SK-N-SH (cell line): ENCODE data around the gene PLCZ1. TPM values are rescaled to one million over a fixed set of nuclear protein-coding genes. Genes with fewer than 3 reads are reported as not detected.

Experiments used
- CTCF ChIA-PET: fragments of 300-600, 350-600 bp; formaldehyde crosslinking; extraction: SDS; loops from one replicate; lab custom pipeline; 2021; lab: Yijun Ruan, JAX
- POLR2A ChIA-PET: fragments of 350-600 bp; sonication (Branson Sonifier 250); formaldehyde crosslinking; extraction: SDS; loops from one replicate; lab custom pipeline; 2020; ENCODE audit warnings: antibody characterized with exemption, inconsistent platforms; lab: Yijun Ruan, JAX
- DNase-seq: peaks from one replicate; pipeline ENCODE4 v3.0.0; 2012
- H2AFZ ChIP-seq: fragments of 200-600 bp; sonication (generic); 2 replicates; pipeline ENCODE4 v1.8.1; 2016; ENCODE audit warnings: antibody characterized with exemption, mild to moderate bottlenecking, low read depth
- H3F3A ChIP-seq: fragments of 200-600 bp; sonication (generic); replicated peaks from 2 replicates; pipeline ENCODE3; 2016; ENCODE audit warnings: antibody characterized with exemption, mild to moderate bottlenecking; ENCODE audit not compliant: insufficient read depth
- H3K27ac ChIP-seq, 2 experiments: fragments of 200-500 bp in 1 of 2; fragments of 200-600 bp in 1 of 2; sonication (Bioruptor generic) in 1 of 2; sonication (generic), shearing (Covaris generic) in 1 of 2; 2 replicates each; pipeline versions ENCODE4 v1.5.1 to v1.6.1; 2014 to 2016; ENCODE audit warnings: low read depth in 2 of 2, inconsistent platforms in 1 of 2, low read length in 1 of 2, mild to moderate bottlenecking in 1 of 2, mixed read lengths in 1 of 2
- H3K27me3 ChIP-seq: fragments of 200-600 bp; sonication (generic), shearing (Covaris generic); 2 replicates; pipeline ENCODE4 v1.6.1; 2016; ENCODE audit warnings: mixed run types; ENCODE audit not compliant: insufficient read depth
- H3K36me3 ChIP-seq, 2 experiments: fragments of 200-500 bp in 1 of 2; fragments of 200-600 bp in 1 of 2; sonication (Bioruptor generic) in 1 of 2; sonication (generic) in 1 of 2; replicated peaks in 1 of 2; 2 replicates each; pipeline versions ENCODE3 to v1.5.1; 2014 to 2016; ENCODE audit warnings: low read length in 1 of 2, mild to moderate bottlenecking in 1 of 2; ENCODE audit not compliant: insufficient read depth in 2 of 2, control insufficient read depth in 1 of 2
- H3K4me1 ChIP-seq, 2 experiments: fragments of 200-500 bp in 1 of 2; fragments of 200-600 bp in 1 of 2; sonication (Bioruptor generic) in 1 of 2; sonication (generic), shearing (Covaris generic) in 1 of 2; 2 replicates each; pipeline versions ENCODE4 v1.5.1 to v1.6.1; 2014 to 2016; ENCODE audit warnings: low read depth in 1 of 2, low read length in 1 of 2, mixed run types in 1 of 2; ENCODE audit not compliant: insufficient read depth in 2 of 2, control insufficient read depth in 1 of 2
- H3K4me2 ChIP-seq: fragments of 200-600 bp; sonication (generic), shearing (Covaris generic); 2 replicates; pipeline ENCODE4 v1.6.1; 2017; ENCODE audit warnings: mixed run types
- H3K4me3 ChIP-seq, 2 experiments: fragments of 200-500 bp in 1 of 2; fragments of 200-600 bp in 1 of 2; sonication (Bioruptor generic) in 1 of 2; sonication (generic), shearing (Covaris generic) in 1 of 2; 2 replicates each; pipeline versions ENCODE4 v1.5.1 to v1.8.1; 2014 to 2016; ENCODE audit warnings: low read depth in 2 of 2, inconsistent platforms in 1 of 2, low read length in 1 of 2, mild to moderate bottlenecking in 1 of 2, mixed read lengths in 1 of 2, moderate library complexity in 1 of 2
- H3K79me2 ChIP-seq: fragments of 200-600 bp; sonication (generic); 2 replicates; pipeline ENCODE4 v1.8.1; 2017; ENCODE audit warnings: mild to moderate bottlenecking; ENCODE audit not compliant: insufficient read depth
- H3K9ac ChIP-seq: fragments of 200-600 bp; sonication (generic); 2 replicates; pipeline ENCODE4 v1.6.1; 2017; ENCODE audit warnings: mixed run types
- H3K9me2 ChIP-seq: fragments of 200-600 bp; sonication (generic); 2 replicates; pipeline ENCODE4 v1.6.1; 2017; ENCODE audit warnings: mixed run types
- H3K9me3 ChIP-seq: fragments of 200-600 bp; sonication (generic); 2 replicates; pipeline ENCODE4 v1.6.1; 2017; ENCODE audit warnings: mixed run types, mild to moderate bottlenecking, moderate library complexity
- H4K20me1 ChIP-seq: fragments of 200-600 bp; sonication (generic); 2 replicates; pipeline ENCODE4 v1.6.1; 2017; ENCODE audit warnings: mild to moderate bottlenecking, mixed run types; ENCODE audit not compliant: insufficient read depth
- EZH2phosphoT487 ChIP-seq: fragments of 200-600 bp; sonication (generic); IDR thresholded peaks from 2 replicates; pipeline ENCODE4 v1.6.1; 2017; ENCODE audit warnings: low read depth, mixed run types, mild to moderate bottlenecking, antibody characterized with exemption, moderate library complexity, borderline replicate concordance
- FOXJ3 ChIP-seq: sonication (generic); formaldehyde crosslinking; IDR thresholded peaks from 2 replicates; pipeline ENCODE4 v1.5.1; 2020; ENCODE audit warnings: mild to moderate bottlenecking, missing genetic modification reagents
- FOXM1 ChIP-seq: IDR thresholded peaks from 2 replicates; pipeline ENCODE4 v1.4.0; 2012; ENCODE audit warnings: low read depth, mild to moderate bottlenecking
- GABPA ChIP-seq: IDR thresholded peaks from 2 replicates; pipeline ENCODE4 v1.4.0; 2012; ENCODE audit warnings: low read depth, mild to moderate bottlenecking
- MEF2A ChIP-seq: IDR thresholded peaks from 2 replicates; pipeline ENCODE4 v1.4.0; 2012; ENCODE audit warnings: low read depth, borderline replicate concordance
- MXI1 ChIP-seq: IDR thresholded peaks from 2 replicates; pipeline ENCODE4 v1.6.1; 2012; ENCODE audit warnings: mild to moderate bottlenecking, low read depth, low read length, improper control_type of control experiment
- NFIC ChIP-seq: IDR thresholded peaks from 2 replicates; pipeline ENCODE4 v1.4.0; 2012; ENCODE audit warnings: borderline replicate concordance
- NRF1 ChIP-seq: IDR thresholded peaks from 2 replicates; pipeline ENCODE4 v1.6.1; 2012; ENCODE audit warnings: low read depth, mild to moderate bottlenecking, low read length
- RAD21 ChIP-seq: IDR thresholded peaks from 2 replicates; pipeline ENCODE4 v1.6.1; 2012; ENCODE audit warnings: mild to moderate bottlenecking, low read length
- TCF12 ChIP-seq: IDR thresholded peaks from 2 replicates; pipeline ENCODE4 v1.4.0; 2012
- USF2 ChIP-seq: fragments of 150-350 bp; IDR thresholded peaks from 2 replicates; pipeline ENCODE4 v1.6.1; 2017; ENCODE audit warnings: antibody characterized with exemption, low read length, low read depth, borderline replicate concordance
- YY1 ChIP-seq: IDR thresholded peaks from 2 replicates; pipeline ENCODE4 v1.4.0; 2012; ENCODE audit warnings: low read depth, mild to moderate bottlenecking
- WGBS: methylation state at CpG from one replicate; pipeline ENCODE4 v1.1.6; 2017; ENCODE audit warnings: low lambda C conversion rate; 5-methylcytosine and 5-hydroxymethylcytosine counted together
- polyA plus RNA-seq, 3 experiments: library from polyadenylated mRNA; depleted of rRNA; stranded (reverse); fragments of >200 nt; gene quantifications; 2 replicates each; pipeline ENCODE4 v1.2.3, GENCODE V29; 2012
- TF ChIP-seq, protein P1 (sequence below): fragments of 200-600 bp; sonication (generic); IDR thresholded peaks from 2 replicates; pipeline ENCODE4 v1.6.1; 2017; ENCODE audit warnings: antibody characterized with exemption, mild to moderate bottlenecking, moderate library complexity
- TF ChIP-seq, protein P2 (sequence below): IDR thresholded peaks from 2 replicates; pipeline ENCODE4 v1.4.0; 2012; ENCODE audit warnings: low read depth
- TF ChIP-seq, protein P3 (sequence below): IDR thresholded peaks from 2 replicates; pipeline ENCODE4 v1.6.1; 2012; ENCODE audit warnings: mild to moderate bottlenecking, low read depth, low read length, moderate library complexity

Gene PLCZ1
- polyA plus RNA-seq, 1 of the 3 experiments (the other 2 are of a cell fraction), result 0.15 TPM

DNA sequence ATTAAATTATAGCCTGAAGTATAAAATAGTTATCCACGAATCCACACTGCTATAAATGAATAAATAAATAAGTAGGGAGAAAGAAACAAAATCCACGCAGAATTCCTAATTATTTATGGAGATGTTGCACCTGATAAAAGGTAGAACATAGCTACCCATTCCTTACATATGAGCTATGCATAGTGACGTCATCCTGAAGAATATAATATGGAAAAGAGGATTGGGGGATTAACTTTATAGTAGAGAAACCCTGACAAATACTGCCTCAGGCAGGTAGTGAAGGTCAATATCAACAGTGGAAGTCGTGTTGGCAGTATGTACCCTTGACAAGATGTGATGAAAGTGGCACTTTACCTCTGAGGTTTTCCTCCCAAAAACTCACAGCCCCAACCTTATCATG, 82.5 kb downstream of the PLCZ1 start (continued):
- TF ChIP-seq FOXJ3 (CRISPR knock-in tag), result no peak
- TF ChIP-seq, protein P1, sequence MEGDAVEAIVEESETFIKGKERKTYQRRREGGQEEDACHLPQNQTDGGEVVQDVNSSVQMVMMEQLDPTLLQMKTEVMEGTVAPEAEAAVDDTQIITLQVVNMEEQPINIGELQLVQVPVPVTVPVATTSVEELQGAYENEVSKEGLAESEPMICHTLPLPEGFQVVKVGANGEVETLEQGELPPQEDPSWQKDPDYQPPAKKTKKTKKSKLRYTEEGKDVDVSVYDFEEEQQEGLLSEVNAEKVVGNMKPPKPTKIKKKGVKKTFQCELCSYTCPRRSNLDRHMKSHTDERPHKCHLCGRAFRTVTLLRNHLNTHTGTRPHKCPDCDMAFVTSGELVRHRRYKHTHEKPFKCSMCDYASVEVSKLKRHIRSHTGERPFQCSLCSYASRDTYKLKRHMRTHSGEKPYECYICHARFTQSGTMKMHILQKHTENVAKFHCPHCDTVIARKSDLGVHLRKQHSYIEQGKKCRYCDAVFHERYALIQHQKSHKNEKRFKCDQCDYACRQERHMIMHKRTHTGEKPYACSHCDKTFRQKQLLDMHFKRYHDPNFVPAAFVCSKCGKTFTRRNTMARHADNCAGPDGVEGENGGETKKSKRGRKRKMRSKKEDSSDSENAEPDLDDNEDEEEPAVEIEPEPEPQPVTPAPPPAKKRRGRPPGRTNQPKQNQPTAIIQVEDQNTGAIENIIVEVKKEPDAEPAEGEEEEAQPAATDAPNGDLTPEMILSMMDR, result no peak
- TF ChIP-seq, all 33 proteins: peak for 0

- WGBS, result 3% methylated on average over 1 of the region's 1 CpG
- ChIA-PET POLR2A (no interaction called here), CTCF (no interaction called here)
- H4K20me1 ChIP-seq, result no peaks in the 10 kb centered on the region
- no peak for TF ChIP-seq NRF1
- TF ChIP-seq TCF12, result no peak
- TF ChIP-seq FOXM1, result no peak
- TF ChIP-seq NFIC, result no peak
- no peak for TF ChIP-seq EZH2phosphoT487
- TF ChIP-seq RAD21, result no peak
- TF ChIP-seq MXI1, result no peak
- TF ChIP-seq, protein P2, sequence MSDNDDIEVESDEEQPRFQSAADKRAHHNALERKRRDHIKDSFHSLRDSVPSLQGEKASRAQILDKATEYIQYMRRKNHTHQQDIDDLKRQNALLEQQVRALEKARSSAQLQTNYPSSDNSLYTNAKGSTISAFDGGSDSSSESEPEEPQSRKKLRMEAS, result no peak
- no peak for TF ChIP-seq USF2
- no peak for TF ChIP-seq YY1
- TF ChIP-seq MEF2A, result no peak
- TF ChIP-seq, protein P3, sequence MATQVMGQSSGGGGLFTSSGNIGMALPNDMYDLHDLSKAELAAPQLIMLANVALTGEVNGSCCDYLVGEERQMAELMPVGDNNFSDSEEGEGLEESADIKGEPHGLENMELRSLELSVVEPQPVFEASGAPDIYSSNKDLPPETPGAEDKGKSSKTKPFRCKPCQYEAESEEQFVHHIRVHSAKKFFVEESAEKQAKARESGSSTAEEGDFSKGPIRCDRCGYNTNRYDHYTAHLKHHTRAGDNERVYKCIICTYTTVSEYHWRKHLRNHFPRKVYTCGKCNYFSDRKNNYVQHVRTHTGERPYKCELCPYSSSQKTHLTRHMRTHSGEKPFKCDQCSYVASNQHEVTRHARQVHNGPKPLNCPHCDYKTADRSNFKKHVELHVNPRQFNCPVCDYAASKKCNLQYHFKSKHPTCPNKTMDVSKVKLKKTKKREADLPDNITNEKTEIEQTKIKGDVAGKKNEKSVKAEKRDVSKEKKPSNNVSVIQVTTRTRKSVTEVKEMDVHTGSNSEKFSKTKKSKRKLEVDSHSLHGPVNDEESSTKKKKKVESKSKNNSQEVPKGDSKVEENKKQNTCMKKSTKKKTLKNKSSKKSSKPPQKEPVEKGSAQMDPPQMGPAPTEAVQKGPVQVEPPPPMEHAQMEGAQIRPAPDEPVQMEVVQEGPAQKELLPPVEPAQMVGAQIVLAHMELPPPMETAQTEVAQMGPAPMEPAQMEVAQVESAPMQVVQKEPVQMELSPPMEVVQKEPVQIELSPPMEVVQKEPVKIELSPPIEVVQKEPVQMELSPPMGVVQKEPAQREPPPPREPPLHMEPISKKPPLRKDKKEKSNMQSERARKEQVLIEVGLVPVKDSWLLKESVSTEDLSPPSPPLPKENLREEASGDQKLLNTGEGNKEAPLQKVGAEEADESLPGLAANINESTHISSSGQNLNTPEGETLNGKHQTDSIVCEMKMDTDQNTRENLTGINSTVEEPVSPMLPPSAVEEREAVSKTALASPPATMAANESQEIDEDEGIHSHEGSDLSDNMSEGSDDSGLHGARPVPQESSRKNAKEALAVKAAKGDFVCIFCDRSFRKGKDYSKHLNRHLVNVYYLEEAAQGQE, result no peak
- TF ChIP-seq FOXJ3 (CRISPR knock-in tag), result no peak
- TF ChIP-seq GABPA, result no peak
- no peak overlapping the region for H3K4me3 ChIP-seq
- no peaks in the 10 kb centered on the region for H3K9me2 ChIP-seq
- H3K4me2 ChIP-seq, result no peak overlapping the region
- no peak overlapping the region for H2AFZ ChIP-seq
- H3K27ac ChIP-seq, result no peak overlapping the region
- no peaks in the 10 kb centered on the region for H3K79me2 ChIP-seq
- DNase-seq, result no peak
- no peaks in the 10 kb centered on the region for H3F3A ChIP-seq
- H3K36me3 ChIP-seq, result no peaks in the 10 kb centered on the region
- H3K9me3 ChIP-seq, result no peaks in the 10 kb centered on the region
- no peaks in the 10 kb centered on the region for H3K4me1 ChIP-seq
- no peak overlapping the region for H3K9ac ChIP-seq
- no peaks in the 10 kb centered on the region for H3K27me3 ChIP-seq
Measured at GRCh38 chr12:18653465-18653864, 84.3 kb downstream of the PLCZ1 start.
